GM18520 (cell line): ENCODE data around the gene KREMEN2.

Source experiments
- ATAC-seq: cut with Tn5 transposase; IDR thresholded peaks from one replicate; pipeline ENCODE4 v1.9.1; 2021; ENCODE audit not compliant: unreplicated experiment

The KREMEN2 gene

DNA sequence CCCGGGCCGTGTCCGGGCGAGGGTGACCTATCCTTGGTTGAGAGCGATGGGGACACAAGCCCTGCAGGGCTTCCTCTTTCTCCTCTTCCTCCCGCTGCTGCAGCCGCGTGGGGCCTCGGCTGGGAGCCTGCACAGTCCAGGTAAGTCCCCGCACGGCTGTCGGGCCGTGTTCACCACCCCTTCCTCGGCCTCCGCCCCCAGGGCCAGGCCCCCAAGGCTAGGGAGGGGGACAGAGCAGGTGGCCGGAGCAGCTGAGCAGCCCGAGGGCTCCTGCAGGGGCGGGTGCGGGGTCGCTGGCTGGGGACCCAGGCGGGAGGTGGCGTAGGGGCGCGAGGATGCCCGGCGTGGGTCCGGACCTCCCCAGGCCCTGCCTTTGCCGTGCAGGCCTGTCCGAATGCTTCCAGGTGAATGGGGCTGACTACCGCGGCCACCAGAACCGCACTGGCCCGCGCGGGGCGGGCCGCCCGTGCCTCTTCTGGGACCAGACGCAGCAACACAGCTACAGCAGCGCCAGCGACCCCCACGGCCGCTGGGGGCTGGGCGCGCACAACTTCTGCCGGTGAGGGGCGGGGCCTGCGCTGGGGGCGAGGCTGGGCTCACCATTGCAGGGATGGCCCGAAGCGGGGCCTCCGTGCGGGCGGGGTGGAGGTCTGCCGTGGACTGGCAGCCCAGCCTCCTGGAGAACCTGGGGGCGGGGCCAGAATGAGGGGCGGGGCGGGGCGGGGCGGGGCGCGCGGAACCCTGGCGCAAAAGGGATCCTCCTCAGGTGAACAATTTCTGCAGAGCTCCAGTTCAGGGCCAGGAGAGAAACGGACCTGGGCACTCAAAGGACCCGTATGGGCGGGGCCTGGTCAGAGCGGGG is 631 bp downstream of the KREMEN2 start:
- no peak for ATAC-seq

- ATAC-seq, result no peak
Observed at GRCh38 chr16:2966043-2966807, 2.1 kb downstream of the KREMEN2 start.

DNA sequence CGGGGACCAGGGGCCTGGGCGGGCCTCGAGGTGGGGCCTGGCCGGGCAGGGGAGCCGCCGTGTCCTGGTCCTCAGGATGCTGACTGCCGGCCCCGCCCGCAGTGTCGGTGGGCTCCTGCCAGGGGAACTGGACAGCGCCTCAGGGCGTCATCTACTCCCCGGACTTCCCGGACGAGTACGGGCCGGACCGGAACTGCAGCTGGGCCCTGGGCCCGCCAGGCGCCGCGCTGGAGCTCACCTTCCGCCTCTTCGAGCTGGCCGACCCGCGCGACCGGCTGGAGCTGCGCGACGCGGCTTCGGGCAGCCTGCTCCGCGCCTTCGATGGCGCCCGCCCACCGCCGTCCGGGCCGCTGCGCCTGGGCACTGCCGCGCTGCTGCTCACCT is 2.7 kb downstream of the KREMEN2 start:
- ATAC-seq, result no peak

GRCh38 chr16:2967211-2967631 is 3.1 kb downstream of the KREMEN2 start:
- ATAC-seq, result no peak

DNA sequence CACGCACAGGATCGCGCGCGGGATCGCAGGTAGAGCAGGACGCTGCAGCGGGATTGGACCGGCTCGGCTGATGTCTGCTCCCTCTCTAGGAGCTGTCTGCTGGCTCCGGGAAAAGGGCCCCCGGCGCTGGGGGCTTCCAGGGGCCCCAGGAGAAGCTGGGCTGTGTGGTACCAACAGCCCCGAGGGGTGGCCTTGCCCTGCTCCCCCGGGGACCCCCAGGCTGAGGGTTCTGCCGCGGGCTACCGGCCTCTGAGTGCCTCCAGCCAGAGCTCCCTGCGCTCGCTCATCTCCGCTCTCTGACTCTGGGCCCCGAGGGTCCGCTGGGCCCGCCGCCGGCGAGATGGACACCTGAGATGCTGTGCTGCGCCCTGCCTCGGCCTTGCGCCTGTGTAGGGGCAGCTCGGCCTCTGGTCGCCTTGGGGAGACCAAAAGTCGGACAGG is 3.7 kb downstream of the KREMEN2 start:
- ATAC-seq, result no peak

- no peak for ATAC-seq
Observed at GRCh38 chr16:2968368-2968737, 4.3 kb downstream of the KREMEN2 start.

DNA sequence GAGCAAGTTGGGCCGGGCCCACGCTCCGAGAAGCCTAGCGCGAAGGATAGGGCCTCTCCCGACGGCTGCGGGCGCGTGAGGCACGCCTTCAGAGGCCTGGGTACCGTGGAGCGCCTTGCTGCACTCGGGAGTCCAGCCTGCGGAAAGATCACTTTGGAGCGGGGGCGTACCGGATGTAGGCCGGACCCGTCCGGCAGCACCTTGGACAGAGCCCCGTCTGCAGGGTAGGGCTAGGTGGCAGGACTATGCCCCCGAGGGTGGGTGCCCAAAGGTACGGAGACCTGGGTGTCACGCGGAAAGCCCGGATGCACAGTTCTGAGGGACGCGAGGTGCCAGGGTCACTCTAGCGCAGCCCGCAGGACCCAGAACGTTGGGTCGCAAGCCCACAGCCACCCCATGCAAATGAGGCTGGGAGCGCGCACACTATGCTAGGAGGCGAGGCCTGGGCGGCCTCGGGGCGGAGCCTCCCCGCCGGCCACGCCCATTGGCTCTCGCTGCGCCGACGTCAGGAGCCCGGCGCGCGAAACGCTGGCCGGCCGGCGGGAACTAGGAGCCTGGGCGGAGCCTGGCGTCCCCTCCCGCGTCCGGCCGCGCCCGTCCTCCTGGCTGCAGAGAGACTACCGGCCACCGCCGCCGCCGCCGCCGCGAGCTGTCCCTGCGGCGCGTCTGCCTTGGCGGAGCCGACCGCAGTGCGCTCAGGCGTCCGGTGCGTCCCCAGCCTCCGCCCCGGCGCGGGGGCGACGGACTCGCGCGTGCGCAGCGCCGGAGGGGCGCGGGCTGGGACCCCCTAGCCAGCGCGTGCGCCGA is 4.9 kb downstream of the KREMEN2 start, which contains the start of gene PAQR4:
Gene PAQR4, plus strand, starts transcription at position 611 of the 807 bp plus-strand sequence. CDS start 327 bp downstream, outside the sequence.
- ATAC-seq, result peak; percentile 67

- no peak for ATAC-seq
Observed at GRCh38 chr16:2969545-2970521, 5.8 kb downstream of the KREMEN2 start.

DNA sequence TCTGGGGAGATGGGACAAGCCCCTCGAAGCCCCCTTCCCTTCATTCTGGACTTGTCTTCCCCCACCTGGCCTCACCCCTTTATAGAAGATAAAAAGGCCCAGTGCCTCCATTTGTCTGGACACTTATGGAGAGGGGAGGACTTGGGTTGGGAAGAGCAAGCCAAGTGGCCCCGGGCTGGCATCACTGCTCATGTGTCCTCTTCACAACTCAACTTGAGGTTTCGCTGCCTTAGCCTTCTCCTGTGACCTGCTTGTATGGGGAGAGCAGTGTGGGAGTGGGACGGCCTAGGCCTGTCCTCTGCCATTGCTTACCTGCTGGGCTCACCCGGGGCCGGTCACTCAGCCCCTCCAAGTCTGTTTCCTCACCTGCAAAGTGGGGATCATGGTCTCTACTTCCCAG is 6.5 kb downstream of the KREMEN2 start:
- no peak for ATAC-seq

GRCh38 chr16:2971134-2971984 is 7.3 kb downstream of the KREMEN2 start:
- ATAC-seq, result no peak

DNA sequence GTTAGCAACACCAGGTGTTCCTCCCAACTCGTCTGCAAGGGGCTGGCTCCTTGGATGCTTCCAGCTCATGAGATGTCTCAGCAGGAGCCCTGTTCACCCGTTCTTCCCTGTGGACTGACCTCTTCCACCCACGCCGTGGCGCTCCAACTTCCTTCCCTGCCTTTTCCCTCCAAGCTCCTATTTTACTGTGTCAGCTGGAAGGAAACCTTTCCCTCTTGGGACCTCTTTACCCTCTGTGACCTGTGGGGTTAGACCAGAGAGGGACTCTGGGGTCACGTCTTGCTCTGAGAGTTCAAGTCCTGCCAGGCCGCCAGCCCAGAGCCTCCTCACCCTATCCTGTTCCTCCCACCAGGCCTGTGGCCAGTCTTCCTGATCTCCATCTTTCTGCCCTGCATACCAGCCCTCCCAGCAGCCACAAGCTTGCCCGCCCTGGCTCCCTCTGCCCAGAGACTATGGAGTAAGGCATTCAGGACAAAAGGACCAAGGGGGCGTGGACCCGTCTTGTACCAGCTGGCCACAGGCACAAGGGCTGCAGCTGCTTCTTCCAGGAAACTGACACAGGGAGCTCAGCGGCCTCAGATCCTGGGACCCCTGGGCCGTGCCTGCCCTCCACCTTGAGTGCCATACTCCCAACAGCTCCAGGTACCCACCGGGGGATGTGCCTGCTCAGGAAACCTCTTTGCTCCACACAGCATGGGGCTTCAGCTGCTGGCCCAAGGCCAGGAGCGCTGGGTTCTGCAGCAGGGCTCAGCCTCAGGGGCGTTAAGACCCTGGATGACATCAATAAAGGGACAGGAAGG is 8.1 kb downstream of the KREMEN2 start:
- no peak for ATAC-seq

- no peak for ATAC-seq
Observed at GRCh38 chr16:2973093-2973492, 9.0 kb downstream of the KREMEN2 start.

GRCh38 chr16:2973605-2974318 is 9.7 kb downstream of the KREMEN2 start:
- ATAC-seq, result no peak

GRCh38 chr16:2974319-2975056 is 10.4 kb downstream of the KREMEN2 start:
- no peak for ATAC-seq

DNA sequence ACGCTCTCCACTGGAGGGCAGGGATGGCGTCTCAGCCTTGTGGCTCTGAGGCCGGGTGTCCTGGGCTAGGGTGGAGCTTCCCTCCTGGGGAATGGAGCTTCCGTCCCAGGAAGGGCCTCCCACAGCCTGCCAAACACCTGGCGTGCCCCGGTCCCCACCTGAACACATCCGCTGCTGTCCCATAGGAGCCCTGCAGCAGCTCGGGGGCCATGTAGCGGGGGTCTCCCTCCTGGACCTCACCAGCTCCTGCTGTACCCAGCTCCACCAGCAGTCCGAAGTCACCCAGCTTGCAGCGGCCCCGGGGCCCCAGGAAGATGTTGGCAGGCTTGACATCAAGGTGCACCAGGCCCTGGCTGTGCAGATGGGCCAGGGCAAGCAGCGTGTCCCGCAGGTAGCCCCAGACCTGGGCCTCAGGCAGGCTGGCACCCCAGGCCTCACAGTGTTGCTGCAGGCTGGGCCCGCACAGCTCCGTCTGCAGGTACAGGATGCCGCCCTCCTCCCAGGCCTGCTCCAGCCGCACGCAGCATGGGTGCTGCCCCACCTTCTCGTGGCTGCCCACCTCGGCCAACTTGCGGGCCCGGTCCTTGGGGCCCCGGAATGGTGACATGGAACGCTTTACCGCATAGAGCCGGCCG is 11.2 kb downstream of the KREMEN2 start:
- no peak for ATAC-seq

DNA sequence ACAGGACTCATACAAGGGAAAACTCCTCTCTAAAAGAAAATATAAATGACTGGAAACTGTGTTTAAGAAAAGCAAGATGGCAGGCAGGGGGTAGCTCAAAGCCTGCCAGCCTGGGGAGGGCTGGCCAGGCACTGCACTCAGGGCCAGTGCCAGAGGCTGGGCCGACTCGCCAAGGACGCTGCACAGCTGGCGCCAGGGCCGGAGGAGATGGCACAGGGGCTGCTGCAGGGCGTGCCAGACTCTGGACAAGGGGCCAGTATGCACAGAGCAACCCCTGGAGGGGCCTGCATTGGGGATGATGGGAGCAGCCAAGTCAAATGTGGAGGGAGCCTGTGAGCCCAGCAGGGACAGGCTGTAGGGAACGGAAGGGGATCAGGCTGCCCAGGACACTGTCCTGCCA is 12.1 kb downstream of the KREMEN2 start:
- no peak for ATAC-seq

DNA sequence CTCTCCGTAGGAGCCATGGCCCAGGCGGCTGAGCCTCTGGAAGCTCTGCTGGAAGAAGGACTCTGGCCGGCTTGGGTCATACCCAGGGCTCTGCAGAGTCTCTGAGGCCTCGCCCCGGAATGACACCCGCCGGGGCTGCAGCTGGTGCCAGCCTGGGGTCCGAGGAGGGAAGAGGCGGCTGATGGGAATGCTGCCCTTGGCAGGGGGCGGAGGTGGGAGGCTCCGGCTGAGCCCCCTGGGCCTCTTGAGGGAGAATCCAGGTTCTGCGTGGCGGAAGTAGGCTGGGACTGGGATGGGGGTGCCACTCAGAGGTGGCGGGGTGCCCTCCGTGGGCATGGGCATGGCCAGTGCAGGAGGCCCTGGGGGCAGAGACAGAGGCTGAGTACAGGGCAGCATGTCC is 12.6 kb downstream of the KREMEN2 start:
- no peak for ATAC-seq
